ENCODE results near the gene BTBD19. TPM values are rescaled to one million over a fixed set of nuclear protein-coding genes. Genes with fewer than 3 reads are reported as not detected.
"Not testable (repeated sequence)": the region's sequence is repeated elsewhere in the genome, so short reads cannot be mapped to it uniquely, and the experiment has no call there.

Gene BTBD19
- total RNA-seq, 1 donor from 2014 or later: 8.5 TPM

- no peak for DNase-seq
These were observed 21.4 kb downstream of the BTBD19 start for GRCh38 chr1:44829506-44830384.

- no peak for DNase-seq
These were observed 22.6 kb downstream of the BTBD19 start for GRCh38 chr1:44830900-44831304.

- DNase-seq: no peak
These were observed 23.2 kb downstream of the BTBD19 start for GRCh38 chr1:44831516-44831915.

GRCh38 chr1:44832056-44832705 is 23.9 kb downstream of the BTBD19 start:
- DNase-seq: no peak

- DNase-seq: no peak
These were observed 26.0 kb downstream of the BTBD19 start for GRCh38 chr1:44834328-44834727.

GRCh38 chr1:44835738-44836675 is 27.7 kb downstream of the BTBD19 start:
- DNase-seq: peak; percentile 96

GRCh38 chr1:44838294-44838693 is 30.0 kb downstream of the BTBD19 start:
- not testable (repeated sequence) for DNase-seq

GRCh38 chr1:44839576-44839975 is 31.3 kb downstream of the BTBD19 start:
- no peak for DNase-seq

- no peak for DNase-seq
These were observed 34.2 kb downstream of the BTBD19 start for GRCh38 chr1:44842486-44842861.

GRCh38 chr1:44842862-44843655 is 34.7 kb downstream of the BTBD19 start, which contains the start of gene PTCH2:
TSS of gene PTCH2 (minus strand) at chr1:44843253. CDS start at chr1:44842932, 321 bp downstream.
- DNase-seq: peak; percentile 60

GRCh38 chr1:44846985-44847384 is 38.7 kb downstream of the BTBD19 start:
- no peak for DNase-seq

GRCh38 chr1:44847845-44848244 is 39.5 kb downstream of the BTBD19 start:
- DNase-seq: no peak

GRCh38 chr1:44848456-44849181 is 40.3 kb downstream of the BTBD19 start:
- DNase-seq: peak; percentile 44

- no peak for DNase-seq
These were observed 41.3 kb downstream of the BTBD19 start for GRCh38 chr1:44849575-44850132.

- no peak for DNase-seq
These were observed 43.0 kb downstream of the BTBD19 start for GRCh38 chr1:44851308-44851707.

GRCh38 chr1:44853201-44853600 is 44.9 kb downstream of the BTBD19 start:
- no peak for DNase-seq

- DNase-seq: no peak
These were observed 46.6 kb downstream of the BTBD19 start for GRCh38 chr1:44854970-44855369.

- DNase-seq: no peak
These were observed 47.4 kb downstream of the BTBD19 start for GRCh38 chr1:44855742-44856141.

GRCh38 chr1:44857446-44857845 is 49.1 kb downstream of the BTBD19 start:
- no peak for DNase-seq

GRCh38 chr1:44860331-44860730 is 52.0 kb downstream of the BTBD19 start:
- DNase-seq: no peak

GRCh38 chr1:44860891-44861425 is 52.6 kb downstream of the BTBD19 start:
- no peak for DNase-seq
